ENCODE results near the gene SPINK9.

SPINK9 gene, protein sequence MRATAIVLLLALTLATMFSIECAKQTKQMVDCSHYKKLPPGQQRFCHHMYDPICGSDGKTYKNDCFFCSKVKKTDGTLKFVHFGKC
- 0 to 0.44 (median 0) reads per million in 17 experiments for total RNA-seq

DNA sequence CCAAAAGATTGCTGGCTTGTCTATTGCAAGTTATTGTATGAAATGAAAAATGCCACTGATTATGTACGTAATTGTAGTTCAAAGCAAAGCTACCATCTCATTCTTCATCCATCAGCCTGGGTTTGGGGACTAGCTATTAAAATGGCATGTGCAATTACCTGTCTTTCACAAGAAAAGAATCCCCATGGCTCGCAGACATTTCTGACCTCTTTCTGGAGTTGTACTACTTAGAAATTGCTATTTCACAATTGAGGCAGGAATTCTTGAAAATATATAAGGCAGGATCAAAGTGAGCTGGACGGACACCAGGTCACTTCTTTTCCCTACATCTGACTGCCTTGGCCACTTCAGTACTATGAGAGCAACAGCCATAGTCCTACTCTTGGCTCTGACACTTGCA, at the start of gene SPINK9:
Gene SPINK9, plus strand, starts transcription at position 301 of the 400 bp plus-strand sequence. Its CDS starts 55 bp downstream, at position 356.
- DNase-seq = no peak

DNA sequence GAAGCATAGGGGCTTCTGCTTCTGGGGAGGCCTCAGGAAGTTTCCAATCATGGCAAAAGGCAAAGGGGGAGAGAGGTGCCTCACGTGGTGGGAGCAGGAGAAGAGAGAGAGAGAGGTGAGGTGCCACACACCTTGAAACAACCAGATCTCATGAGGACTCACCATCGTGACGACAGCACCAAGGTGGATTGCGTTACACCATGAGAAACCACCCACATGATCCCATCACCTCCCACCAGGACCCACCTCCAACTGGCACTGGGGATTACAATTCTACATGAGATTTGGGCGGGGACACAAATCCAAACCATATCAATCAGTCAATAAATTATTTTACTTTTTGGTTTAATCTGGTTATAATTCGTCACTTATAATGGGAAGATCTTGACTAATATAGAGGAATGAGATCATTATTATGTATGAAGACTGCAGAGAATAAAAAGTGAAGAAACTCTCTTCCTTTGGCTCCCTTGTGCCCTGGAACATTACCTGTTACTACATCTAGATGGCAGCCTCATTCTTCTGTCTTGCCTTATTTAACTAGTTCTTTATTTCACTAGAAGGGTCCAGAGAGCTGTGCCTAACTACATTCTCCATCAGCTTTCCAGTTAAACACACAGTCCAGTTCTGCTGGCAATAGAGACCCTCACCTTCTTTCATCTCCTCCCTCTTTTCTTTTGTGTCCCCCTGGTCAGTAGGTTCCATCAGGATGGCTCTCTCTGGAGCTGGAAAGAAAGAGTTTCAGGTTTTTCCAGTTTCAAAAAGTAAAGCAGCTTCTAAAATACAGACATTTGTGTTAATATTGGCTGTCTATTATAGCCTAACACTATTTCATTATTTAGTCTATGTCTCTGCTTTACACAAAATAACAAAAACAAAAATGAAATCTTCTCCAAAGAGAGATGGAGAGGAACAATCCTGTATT, 44.8 kb upstream of the SPINK9 start:
- DNase-seq = peak; percentile 4 to 53 (median 32)

DNA sequence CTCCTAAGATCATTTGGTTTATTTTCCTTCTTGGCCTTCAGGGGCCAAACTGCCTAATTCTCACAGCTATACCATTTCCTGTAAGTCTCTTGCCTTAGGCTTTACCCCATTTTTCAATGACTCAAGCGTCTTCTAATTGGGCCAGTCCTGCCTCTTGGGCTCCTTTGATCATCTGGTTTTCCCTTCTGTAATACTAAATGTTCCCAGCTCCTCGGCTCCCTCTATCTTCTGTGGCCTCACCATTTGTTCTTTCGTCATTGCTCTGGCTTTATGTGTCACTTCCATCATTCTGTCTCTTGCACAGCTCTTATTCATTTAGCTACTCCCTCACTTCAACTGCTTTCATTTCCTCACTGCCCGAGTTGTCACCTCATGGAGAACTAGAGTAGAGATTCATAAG, 37.6 kb upstream of the SPINK9 start:
- DNase-seq = no peak

DNA sequence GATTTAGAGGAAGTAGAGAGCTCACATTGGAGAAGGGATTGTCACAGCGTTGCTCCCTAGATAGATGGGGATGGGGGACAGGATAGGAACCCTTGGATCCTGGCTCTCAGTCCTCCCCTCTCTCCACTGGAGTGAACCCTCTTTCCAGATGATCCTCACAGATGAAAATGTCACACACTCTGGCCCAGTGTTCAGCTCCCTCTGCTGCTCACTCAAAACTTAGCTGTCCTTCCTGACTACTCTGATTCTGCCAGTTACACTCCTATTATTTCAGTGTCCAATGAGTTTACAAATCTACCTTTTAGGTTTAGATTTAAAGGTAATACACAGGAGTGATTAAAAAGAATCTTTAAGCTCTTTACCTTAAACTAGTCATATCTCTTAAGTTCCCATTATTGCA, 28.9 kb upstream of the SPINK9 start:
- DNase-seq = no peak

DNA sequence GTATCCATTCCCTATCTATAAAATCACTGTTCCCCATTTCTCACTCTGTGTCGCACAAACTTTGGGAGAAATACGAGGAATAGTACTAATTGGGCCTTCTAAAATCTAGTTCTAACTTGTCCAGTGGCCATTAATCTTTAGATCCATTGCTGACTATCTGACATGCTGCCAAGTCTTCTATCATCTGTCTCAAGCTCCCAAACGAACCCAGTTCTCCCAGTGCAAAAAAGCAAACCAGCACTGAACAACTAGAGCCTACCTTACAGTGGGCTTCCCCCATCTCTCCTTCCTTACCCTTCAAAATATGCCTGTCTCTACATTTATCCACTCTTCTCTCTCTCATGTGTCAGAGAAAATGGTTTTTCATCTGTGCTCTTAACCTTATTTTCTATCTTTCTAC, 26.3 kb upstream of the SPINK9 start:
- DNase-seq = no peak

DNA sequence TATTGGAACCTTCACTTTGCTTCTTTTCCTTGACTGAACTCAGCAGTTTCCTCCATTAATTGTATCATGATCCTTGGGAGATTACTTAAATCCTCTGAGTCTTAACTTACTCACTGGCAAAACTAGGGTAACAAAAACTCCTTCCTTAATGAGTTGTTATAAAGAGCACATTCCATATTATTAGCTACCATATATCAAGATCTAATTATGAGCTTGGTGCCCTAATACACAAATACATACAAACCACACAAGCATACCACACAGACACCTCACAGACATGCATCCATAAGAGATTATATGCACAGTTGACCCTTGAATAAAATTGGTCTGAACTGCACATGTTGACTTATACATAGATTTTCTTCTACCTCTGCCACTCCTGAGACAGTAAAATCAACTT, 25.6 kb upstream of the SPINK9 start:
- no peak for DNase-seq

DNA sequence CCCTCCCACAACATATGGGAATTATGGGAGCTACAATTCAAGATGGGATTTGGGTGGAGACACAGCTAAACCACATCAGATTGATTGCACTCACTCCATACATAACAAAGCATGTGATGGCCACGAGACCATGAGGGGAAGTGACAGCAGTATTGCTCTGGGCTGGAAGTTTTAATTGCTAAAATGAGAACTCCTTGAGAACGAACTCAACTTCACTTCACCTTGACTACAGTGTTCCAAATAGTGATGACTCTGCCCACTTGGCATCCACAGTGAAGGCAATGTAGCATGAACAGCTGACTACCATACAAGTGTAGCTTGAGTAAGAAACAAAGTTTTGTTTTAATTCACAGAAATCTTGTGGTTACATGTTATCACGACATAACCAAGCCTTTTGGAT, 23.9 kb upstream of the SPINK9 start:
- DNase-seq = peak in 3 of 4 experiments; percentile 3 to 28 (median 22)

DNA sequence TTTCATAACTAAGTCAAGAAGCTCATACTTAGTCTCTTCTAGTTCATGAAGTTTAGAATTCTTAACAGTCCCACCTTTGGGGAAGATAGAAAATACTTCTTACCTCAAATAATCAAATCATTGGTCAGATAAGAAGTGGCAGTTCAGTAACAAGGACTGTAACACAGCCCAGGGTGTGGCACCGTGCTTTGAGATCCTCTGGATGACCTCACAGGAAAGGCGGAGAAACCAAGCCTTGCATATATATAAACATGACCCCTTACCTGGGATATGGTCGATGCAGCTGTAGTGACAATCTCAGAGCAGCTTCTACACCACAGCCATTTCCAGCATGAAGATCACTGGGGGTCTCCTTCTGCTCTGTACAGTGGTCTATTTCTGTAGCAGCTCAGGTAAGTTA, 23.2 kb upstream of the SPINK9 start, which contains the start of gene SPINK7:
Gene SPINK7, plus strand, starts transcription at position 271 of the 400 bp plus-strand sequence. Its CDS starts 61 bp downstream, at position 332.
- DNase-seq = no peak

DNA sequence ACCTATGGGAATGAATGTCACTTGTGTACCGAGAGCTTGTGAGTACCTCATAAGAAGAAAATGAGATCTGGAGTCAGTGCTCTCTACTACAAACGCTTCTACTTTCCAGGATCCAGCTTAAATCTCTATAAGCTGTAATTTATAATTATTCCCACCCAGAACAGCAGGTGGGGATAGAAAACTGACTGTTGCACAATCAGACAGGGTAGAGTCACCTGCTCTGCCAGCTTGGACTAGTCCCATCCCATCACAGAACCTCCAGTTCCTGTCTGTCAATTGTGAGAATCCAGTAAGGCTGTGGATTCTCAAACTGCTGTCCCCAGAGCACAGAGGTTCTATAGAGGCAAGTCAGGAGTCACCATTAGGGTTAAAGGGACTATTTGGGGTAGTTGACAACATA, 21.2 kb upstream of the SPINK9 start:
- DNase-seq = no peak

DNA sequence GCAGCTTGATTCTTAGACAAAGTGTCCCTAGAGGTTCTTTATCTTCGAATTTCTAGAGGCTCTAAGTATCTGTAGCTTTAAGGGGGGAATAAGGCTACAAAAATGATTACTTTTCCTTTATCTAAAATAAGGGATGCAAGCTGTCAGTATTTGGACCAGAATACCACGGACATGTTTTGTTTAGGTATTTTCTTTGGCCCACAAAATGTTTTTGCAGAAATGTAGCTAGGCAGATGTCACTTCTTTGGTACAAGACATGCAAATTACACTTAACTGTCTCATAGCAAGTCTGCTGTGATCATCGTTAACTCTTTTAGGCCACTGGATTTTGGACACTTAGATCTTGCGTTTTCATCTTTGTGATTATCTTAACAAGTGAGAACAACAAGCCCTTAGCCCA, 20.6 kb upstream of the SPINK9 start:
- DNase-seq = no peak

DNA sequence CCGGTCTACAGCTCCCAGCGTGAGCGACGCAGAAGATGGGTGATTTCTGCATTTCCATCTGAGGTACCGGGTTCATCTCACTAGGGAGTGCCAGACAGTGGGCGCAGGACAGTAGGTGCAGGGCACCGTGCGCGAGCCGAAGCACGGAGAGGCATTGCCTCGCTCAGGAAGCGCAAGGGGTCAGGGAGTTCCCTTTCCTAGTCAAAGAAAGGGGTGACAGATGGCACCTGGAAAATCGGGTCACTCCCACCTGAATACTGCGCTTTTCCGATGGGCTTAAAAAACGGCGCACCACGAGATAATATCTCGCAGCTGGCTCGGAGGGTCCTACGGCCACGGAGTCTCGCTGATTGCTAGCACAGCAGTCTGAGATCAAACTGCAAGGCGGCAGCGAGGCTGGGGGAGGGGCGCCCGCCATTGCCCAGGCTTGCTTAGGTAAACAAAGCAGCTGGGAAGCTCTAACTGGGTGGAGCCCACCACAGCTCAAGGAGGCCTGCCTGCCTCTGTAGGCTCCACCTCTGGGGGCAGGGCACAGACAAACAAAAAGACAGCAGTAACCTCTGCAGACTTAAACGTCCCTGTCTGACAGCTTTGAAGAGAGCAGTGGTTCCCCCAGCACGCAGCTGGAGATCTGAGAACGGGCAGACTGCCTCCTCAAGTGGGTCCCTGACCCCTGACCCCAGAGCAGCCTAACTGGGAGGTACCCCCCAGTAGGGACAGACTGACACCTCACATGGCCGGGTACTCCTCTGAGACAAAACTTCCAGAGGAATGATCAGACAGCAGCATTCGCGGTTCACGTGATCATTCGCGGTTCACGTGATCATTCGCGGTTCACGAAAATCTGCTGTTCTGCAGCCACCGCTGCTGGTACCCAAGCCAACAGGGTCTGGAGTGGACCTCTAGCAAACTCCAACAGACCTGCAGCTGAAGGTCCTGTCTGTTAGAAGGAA, 15.1 kb upstream of the SPINK9 start:
- peak in 1 of 4 experiments; percentile 2 for DNase-seq

DNA sequence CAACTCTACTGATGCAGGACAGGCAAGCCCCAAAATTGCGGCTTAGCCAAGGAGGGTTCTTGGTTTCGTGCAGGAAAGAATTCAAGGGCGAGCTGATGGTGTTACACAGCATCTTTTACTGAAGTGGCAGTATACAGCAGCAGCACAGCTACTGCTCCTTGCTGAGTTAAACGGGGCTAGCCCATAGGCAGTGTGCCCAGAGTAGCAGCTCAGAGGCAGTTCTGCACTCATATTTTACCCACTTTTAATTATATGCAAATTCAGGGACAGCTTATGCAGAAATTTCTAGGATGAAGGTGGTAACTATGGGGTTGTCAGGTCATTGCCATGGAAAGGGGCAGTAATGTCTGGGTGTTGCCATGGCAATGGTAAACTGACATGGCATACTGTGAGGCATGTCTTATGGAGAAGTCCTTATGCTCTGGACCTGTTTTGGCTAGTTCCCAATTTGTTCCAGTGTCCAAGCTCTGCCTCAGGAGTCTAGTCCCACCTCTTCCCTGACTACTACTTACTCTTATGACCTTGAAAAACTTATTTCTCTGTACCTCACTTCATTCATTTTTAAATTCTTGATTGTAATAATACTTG, 2.0 kb upstream of the SPINK9 start:
- DNase-seq = no peak

DNA sequence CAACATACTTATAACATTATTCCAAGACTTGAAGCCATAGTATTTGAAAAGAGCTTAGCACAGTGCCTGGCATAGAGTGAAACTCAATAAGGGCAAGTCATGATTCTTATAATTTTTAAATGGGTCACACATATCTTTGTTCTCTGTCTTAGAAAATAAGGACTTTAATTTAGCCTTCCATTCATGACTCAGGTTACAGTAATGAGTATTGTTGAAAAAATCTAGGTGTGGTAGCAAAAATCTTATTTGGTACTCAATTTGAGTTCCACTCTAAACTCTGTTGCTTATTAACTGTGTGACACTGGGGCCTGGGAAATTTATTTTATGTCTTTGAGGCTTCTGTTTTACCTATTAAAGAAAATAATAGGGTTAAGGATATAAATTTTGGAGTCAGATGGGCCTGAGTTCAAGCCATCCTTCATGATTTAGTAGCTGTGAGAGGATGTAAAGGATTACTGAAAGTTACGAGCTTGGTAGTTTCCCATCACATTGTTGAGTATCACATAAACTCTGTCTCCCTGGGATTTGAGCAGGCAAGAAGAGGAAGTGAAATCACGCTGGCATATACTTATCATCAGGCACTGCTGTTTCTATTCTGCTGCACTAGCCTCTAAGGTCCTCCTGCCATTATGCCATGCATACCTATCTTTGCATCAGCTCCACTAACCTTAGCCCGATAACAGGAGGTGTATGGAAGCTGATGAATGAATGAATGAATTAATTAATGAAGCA, 1.5 kb downstream of the SPINK9 start:
- DNase-seq = peak; percentile 6 to 58 (median 32)

DNA sequence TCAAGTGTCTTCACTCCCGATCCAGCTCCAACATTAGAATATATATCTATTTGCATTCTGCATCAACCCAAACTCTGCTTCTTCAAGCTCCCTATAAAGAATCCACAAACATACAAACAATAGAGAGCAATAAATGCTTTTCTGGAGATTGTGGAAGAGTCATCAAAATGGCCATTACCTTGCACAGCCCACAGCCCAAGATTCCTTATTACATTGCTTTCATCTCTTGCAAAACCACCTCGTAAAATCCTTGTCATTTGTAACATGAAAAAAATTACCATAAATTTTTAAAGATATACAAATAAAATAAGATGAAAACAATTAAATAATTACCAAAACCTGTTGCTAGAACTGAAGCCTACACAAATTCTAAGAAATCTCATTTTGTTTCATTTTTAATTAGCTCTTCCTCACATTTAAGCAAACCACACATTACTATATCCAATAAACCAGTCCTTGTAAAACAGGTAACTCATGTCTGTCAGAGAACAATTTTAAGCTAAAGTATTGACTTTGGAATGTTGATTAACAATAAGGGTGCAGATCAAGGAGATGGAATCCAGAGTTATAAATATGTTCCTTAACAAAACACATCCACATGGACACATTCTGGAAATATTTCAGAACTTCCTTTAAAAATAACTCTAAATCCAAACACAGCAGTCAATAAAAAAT, 7.1 kb downstream of the SPINK9 start:
- no peak for DNase-seq

DNA sequence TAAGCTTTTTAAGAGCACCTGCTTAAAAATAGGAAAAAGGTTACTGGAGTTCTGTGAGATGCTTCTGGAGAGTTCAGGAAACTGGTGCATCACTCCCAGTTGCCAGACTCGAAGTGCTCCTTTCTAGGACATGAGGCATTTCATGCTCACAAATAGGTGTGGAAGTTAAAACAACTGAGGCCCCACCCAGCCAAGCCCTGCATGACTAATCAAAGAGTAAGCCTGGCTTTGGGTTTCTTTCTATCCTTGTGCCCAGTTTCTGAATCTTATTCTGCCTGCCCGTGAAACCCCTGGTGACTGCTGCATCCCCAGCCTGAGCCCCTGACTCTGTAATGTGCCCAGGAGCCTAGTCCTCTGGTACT, 7.7 kb downstream of the SPINK9 start:
- no peak for DNase-seq

DNA sequence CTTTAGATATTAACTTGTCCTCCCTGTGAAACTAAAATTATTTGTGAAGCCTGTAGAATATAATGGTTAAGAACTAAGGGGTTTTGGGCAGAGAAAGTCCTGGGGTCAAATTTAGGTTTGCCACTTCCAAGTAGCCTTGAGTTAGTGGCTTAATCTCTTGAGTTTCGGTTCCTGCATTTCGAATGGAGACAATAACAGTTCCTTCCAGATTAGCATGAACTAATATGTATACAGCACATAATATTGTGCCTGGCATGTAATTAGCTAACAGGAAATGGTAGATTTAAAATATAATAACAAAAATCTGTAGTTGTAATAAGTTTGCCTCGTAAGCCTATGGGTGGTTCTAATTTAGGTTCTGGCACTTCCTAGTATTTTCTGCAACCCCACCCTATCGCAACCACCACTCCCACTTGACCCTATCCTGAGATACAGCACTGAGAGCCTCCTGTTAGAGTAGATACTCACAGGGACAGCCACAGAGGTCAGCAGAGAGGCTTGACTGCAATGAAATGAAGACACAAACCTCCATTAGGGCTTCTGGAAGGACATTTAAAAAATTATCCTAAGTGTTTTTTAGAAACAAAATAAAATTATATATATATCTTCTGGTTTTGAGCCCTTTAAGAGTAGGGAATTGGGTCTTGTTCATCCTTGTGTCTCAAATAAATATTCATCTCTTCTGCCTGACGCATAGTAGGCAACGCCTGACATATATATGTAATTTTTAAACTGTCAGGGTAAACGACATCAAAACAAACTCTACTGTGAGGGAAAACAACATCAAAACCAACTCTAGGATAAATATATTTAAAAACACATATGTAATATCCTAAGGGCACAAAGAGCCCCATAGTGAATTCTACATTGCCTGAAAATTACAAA, 8.5 kb downstream of the SPINK9 start:
- DNase-seq = peak in 3 of 4 experiments; percentile 3 to 37 (median 14)

DNA sequence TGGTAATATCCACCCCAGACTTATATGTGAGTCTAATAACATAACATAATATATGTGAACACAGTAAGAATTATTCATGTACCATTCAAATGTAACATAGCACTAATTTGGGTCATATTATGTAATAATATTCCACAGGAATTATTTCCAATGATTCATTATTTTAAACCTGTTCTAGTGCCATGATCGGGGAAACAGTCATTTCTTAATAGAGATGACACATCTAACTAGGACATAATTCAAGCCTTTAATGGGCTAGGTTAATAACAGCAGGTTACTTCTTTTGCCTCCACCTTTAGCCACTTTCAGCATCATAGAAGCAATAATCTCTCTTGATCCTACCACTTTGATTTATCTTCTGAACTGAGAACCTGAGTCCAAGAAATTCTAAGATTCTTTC, 12.3 kb downstream of the SPINK9 start:
- DNase-seq = no peak

DNA sequence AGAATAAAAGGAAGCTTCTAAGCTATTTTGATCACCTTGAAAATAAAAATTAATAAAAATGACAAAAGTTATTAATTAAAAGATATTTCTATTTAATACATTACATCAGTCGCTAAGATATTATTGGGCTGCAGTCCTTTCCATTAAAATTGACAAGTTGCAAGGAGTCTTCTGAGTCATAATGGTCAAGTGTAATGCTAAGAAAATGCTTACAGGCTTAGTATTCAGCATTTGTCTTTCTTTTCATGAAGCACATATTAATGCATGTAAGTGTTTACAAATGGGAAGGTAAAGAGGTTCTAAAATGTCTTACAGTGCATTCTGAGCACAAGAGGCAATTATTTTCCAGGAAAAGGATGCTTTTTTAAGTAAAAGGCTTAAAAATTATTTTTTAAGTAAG, 17.3 kb downstream of the SPINK9 start:
- DNase-seq = no peak

DNA sequence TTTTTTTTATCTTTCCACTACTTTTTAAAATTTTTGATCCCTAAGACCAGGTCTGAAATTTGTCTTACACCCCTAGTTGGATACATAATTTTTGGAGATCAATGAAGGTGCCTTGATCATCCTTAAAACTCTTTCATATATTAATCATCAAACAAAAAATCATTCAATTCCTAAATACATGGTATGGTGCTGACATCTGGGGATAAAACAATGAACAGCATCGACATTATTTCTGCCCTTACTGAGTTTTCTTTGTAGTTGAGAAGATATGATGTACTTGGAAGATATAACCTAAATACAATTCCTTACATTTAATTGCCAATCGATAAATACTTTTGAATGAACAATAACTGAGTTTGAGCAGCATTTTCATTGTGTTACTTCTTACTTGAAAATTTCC, 18.3 kb downstream of the SPINK9 start:
- DNase-seq = no peak

DNA sequence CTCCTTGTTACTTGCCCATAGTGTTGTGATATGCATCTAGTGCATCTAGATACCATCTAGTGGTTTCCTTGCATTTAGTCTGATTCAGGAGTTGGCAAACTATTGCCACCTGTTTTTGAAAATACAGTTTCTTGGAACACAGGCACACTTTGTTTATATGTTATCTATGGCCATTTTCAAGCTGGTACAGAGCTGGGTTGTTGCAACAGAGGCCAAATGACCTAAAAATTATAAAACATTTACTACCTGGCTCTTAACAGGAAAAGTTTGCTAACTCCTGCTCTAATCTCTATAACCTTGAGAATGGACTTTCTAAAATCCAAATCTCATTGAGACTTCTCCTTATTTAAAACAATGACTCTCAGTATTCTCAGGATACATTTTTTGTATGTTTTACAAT, 29.0 kb downstream of the SPINK9 start:
- DNase-seq = no peak

Measured in suppressor macrophage (primary cell).